Measurements from ENCODE around the gene CADPS. TPM values are rescaled to one million over a fixed set of nuclear protein-coding genes. Genes with fewer than 3 reads are reported as not detected.

The CADPS gene
- total RNA-seq, 1 experiment from 2014 or later, result not detected

- CTCF ChIA-PET, result interaction anchor here (0.9 kb wide), 1 partner anchor 51 kb away, joined by 3 read pairs; no protein-coding TSS in a partner anchor
- intact Hi-C loops (cut with micrococcal nuclease), result no loop called here
- ATAC-seq, result no peak
Observed at GRCh38 chr3:62553811-62554210, 321.4 kb downstream of the CADPS start.

DNA sequence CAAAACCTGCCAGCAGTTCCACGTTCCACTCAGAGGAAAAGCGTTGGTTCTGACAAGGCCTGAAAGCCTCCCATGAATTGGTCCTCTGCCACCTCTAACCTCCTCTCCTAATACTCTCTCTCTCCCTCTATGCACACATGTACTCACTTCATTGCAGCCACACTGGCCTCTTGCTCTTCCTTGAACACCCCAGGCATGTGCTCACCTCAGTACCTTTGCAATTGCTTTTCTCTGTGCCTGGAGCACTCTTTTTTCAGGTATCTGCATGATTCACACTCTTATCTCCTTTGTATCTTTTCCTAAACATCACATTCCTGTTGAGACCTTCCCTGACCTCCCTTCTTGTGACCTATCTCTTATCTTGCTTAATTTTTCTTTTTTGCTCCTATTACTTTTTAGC is 323.7 kb downstream of the CADPS start:
- TF ChIP-seq EZH2phosphoT487 (IDR thresholded peaks at IDR 0.05; ENCODE audit: borderline replicate concordance, low read length) (no peak), EZH2 (IDR thresholded peaks at IDR 0.05; ENCODE audit: low read length, unreplicated experiment) (no peak)
- TF ChIP-seq, protein P1, sequence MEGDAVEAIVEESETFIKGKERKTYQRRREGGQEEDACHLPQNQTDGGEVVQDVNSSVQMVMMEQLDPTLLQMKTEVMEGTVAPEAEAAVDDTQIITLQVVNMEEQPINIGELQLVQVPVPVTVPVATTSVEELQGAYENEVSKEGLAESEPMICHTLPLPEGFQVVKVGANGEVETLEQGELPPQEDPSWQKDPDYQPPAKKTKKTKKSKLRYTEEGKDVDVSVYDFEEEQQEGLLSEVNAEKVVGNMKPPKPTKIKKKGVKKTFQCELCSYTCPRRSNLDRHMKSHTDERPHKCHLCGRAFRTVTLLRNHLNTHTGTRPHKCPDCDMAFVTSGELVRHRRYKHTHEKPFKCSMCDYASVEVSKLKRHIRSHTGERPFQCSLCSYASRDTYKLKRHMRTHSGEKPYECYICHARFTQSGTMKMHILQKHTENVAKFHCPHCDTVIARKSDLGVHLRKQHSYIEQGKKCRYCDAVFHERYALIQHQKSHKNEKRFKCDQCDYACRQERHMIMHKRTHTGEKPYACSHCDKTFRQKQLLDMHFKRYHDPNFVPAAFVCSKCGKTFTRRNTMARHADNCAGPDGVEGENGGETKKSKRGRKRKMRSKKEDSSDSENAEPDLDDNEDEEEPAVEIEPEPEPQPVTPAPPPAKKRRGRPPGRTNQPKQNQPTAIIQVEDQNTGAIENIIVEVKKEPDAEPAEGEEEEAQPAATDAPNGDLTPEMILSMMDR (conservative IDR thresholded peaks at IDR 0.05; ENCODE audit: low read depth, low read length), result no peak
- ChIA-PET POLR2A (ENCODE audit: unreplicated experiment) (no interaction called here), CTCF (no interaction called here)
- no peaks in the 10 kb centered on the region for H3K4me1 ChIP-seq (ENCODE audit: insufficient read depth, low read length)
- H3K4me2 ChIP-seq (ENCODE audit: low read length), result no peak overlapping the region
- intact Hi-C loops (cut with micrococcal nuclease), result no loop called here
- no peaks in the 10 kb centered on the region for H3K79me2 ChIP-seq (ENCODE audit: low read length)
- no peak overlapping the region for H3K4me3 ChIP-seq (ENCODE audit: low read length)
- H4K20me1 ChIP-seq (ENCODE audit: low read length), result no peaks in the 10 kb centered on the region
- H3K36me3 ChIP-seq (ENCODE audit: low read depth, low read length), result no peaks in the 10 kb centered on the region
- no peaks in the 10 kb centered on the region for H3K9me3 ChIP-seq (ENCODE audit: low read length)
- ATAC-seq (no peak), DNase-seq (no peak)
- H2AFZ ChIP-seq (ENCODE audit: low read length), result no peak overlapping the region
- no peak overlapping the region for H3K27ac ChIP-seq (ENCODE audit: low read length)
- no peaks in the 10 kb centered on the region for H3K9me2 ChIP-seq (replicated peaks; ENCODE audit: low read length)
- peaks cover 2% of the 10 kb centered on the region; the same call in 1 of the 2 replicates for H3K27me3 ChIP-seq (ENCODE audit: low read length)
- no peak overlapping the region for H3K9ac ChIP-seq (ENCODE audit: low read length)
- no peaks in the 10 kb centered on the region for H3F3A ChIP-seq (ENCODE audit: low read length, unreplicated experiment)
- no TSS peak for BruUV-seq (replicated peaks)

More at GRCh38 chr3:62553811-62554210, 321.4 kb downstream of the CADPS start:
- Histone ChIP-seq H3K36me3 (ENCODE audit: low read depth, low read length) (no peaks in the 10 kb centered on the region), H3K79me2 (ENCODE audit: low read length) (no peaks in the 10 kb centered on the region), H3K9ac (ENCODE audit: low read length) (no peak overlapping the region), H3K9me3 (ENCODE audit: low read length) (no peaks in the 10 kb centered on the region), H4K20me1 (ENCODE audit: low read length) (no peaks in the 10 kb centered on the region), H3F3A (ENCODE audit: low read length, unreplicated experiment) (no peaks in the 10 kb centered on the region), H3K4me2 (ENCODE audit: low read length) (no peak overlapping the region), H3K4me3 (ENCODE audit: low read length) (no peak overlapping the region), H3K27me3 (ENCODE audit: low read length) (peaks cover 2% of the 10 kb centered on the region; the same call in 1 of the 2 replicates), H2AFZ (ENCODE audit: low read length) (no peak overlapping the region), H3K4me1 (ENCODE audit: insufficient read depth, low read length) (no peaks in the 10 kb centered on the region), H3K27ac (ENCODE audit: low read length) (no peak overlapping the region), H3K9me2 (replicated peaks; ENCODE audit: low read length) (no peaks in the 10 kb centered on the region)
- POLR2A ChIA-PET (ENCODE audit: unreplicated experiment), result no interaction called here
- no peak for DNase-seq
- TF ChIP-seq EZH2phosphoT487 (IDR thresholded peaks at IDR 0.05; ENCODE audit: borderline replicate concordance, low read length), result no peak
- no TSS peak for BruUV-seq (replicated peaks)

DNA sequence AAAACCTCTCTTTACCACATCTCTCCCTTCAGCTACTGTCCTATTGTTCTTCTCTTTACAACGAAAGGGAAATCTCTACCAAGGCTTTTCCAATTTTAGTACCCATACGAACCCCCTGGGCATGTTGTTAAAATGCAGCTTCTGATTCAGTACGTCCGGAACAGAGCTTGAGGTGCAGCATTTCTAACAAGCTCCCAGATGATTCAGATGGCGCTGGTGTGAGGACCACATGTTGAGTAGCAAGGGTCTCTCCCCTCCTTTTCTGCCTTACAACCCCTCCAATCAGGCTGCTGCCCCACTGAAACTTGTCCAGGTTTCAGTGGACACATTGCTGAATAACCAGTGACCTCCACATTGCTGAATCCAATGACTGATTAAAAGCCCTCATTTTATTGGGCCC is 324.8 kb downstream of the CADPS start:
- Histone ChIP-seq H3K9me3 (ENCODE audit: low read length) (no peaks in the 10 kb centered on the region), H3F3A (ENCODE audit: low read length, unreplicated experiment) (no peaks in the 10 kb centered on the region), H3K4me2 (ENCODE audit: low read length) (no peak overlapping the region), H3K79me2 (ENCODE audit: low read length) (no peaks in the 10 kb centered on the region), H3K27ac (ENCODE audit: low read length) (no peak overlapping the region), H2AFZ (ENCODE audit: low read length) (no peak overlapping the region), H3K4me1 (ENCODE audit: insufficient read depth, low read length) (no peaks in the 10 kb centered on the region), H3K9me2 (replicated peaks; ENCODE audit: low read length) (no peaks in the 10 kb centered on the region), H3K9ac (ENCODE audit: low read length) (no peak overlapping the region), H3K36me3 (ENCODE audit: low read depth, low read length) (no peaks in the 10 kb centered on the region), H3K4me3 (ENCODE audit: low read length) (no peak overlapping the region), H4K20me1 (ENCODE audit: low read length) (no peaks in the 10 kb centered on the region), H3K27me3 (ENCODE audit: low read length) (peaks cover 2% of the 10 kb centered on the region; the same call in 1 of the 2 replicates)
- DNase-seq, result no peak
- ChIA-PET POLR2A (ENCODE audit: unreplicated experiment) (no interaction called here), CTCF (no interaction called here)
- ATAC-seq, result no peak
- TF ChIP-seq, protein P1 (conservative IDR thresholded peaks at IDR 0.05; ENCODE audit: low read depth, low read length), result no peak
- TF ChIP-seq EZH2 (IDR thresholded peaks at IDR 0.05; ENCODE audit: low read length, unreplicated experiment) (no peak), EZH2phosphoT487 (IDR thresholded peaks at IDR 0.05; ENCODE audit: borderline replicate concordance, low read length) (no peak)
- intact Hi-C loops (cut with micrococcal nuclease), result no loop called here
- BruUV-seq (replicated peaks), result no TSS peak
